Endothelial cell (in vitro differentiated cells): ENCODE measurements around the gene RBM26. TPM values are rescaled to one million over a fixed set of nuclear protein-coding genes. Genes with fewer than 3 reads are reported as not detected.
A peak's percentile ranks its signal among the peaks of the same experiment; 100 is the strongest.

Experiments used
- DNase-seq: peaks from one replicate; pipeline ENCODE4 v3.0.0; 2021; ENCODE audit warnings: low spot score
- H3K27ac Mint-ChIP-seq: one replicate; pipeline ENCODE4 v1.8.0; 2021; ENCODE audit warnings: mixed read lengths, inconsistent platforms; ENCODE audit not compliant: unreplicated experiment
- H3K27me3 Mint-ChIP-seq: one replicate; pipeline ENCODE4 v1.8.0; 2021; ENCODE audit warnings: mild to moderate bottlenecking, moderate library complexity, mixed read lengths, inconsistent platforms; ENCODE audit not compliant: unreplicated experiment
- H3K36me3 Mint-ChIP-seq: one replicate; pipeline ENCODE4 v1.8.0; 2021; ENCODE audit warnings: mild to moderate bottlenecking, low read depth, mixed read lengths, inconsistent platforms; ENCODE audit not compliant: unreplicated experiment
- H3K4me1 Mint-ChIP-seq: one replicate; pipeline ENCODE4 v1.8.0; 2021; ENCODE audit warnings: mild to moderate bottlenecking, mixed read lengths, inconsistent platforms; ENCODE audit not compliant: unreplicated experiment
- H3K4me3 Mint-ChIP-seq: one replicate; pipeline ENCODE4 v1.8.0; 2021; ENCODE audit warnings: mild to moderate bottlenecking, mixed read lengths, inconsistent platforms; ENCODE audit not compliant: unreplicated experiment
- H3K9me3 Mint-ChIP-seq: one replicate; pipeline ENCODE4 v1.8.0; 2021; ENCODE audit warnings: mixed read lengths, inconsistent platforms; ENCODE audit not compliant: unreplicated experiment
- CTCF ChIP-seq: fragments of 200-600 bp; sonication (generic); IDR thresholded peaks from one replicate; pipeline ENCODE4 v1.5.0; 2021; ENCODE audit warnings: antibody characterized with exemption; ENCODE audit not compliant: unreplicated experiment
- total RNA-seq: library from RNA; stranded (reverse); fragmentation: NEBNext Ultra II Directional; extraction: Animal tissue kit (Norgen Biotek cat#: 25700); gene quantifications from one replicate; pipeline ENCODE4 v1.2.1, GENCODE V29; 2021; ENCODE audit not compliant: unreplicated experiment

RBM26 gene
- total RNA-seq, 1 donor from 2014 or later: 49.5 TPM

GRCh38 chr13:79289571-79289970 is 116.5 kb downstream of the RBM26 start:
- Mint-ChIP-seq H3K36me3 (no peaks in the 10 kb centered on the region), H3K27me3 (no peaks in the 10 kb centered on the region), H3K4me1 (no peaks in the 10 kb centered on the region), H3K4me3 (no peak overlapping the region), H3K9me3 (no peaks in the 10 kb centered on the region), H3K27ac (no peak overlapping the region)
- no peak for DNase-seq
- no peak for TF ChIP-seq CTCF

- Mint-ChIP-seq H3K4me1 (no peaks in the 10 kb centered on the region), H3K36me3 (no peaks in the 10 kb centered on the region), H3K9me3 (no peaks in the 10 kb centered on the region), H3K4me3 (no peak overlapping the region), H3K27ac (no peak overlapping the region), H3K27me3 (no peaks in the 10 kb centered on the region)
- no peak for TF ChIP-seq CTCF
- DNase-seq: no peak
Observed at GRCh38 chr13:79287939-79288795, 117.9 kb downstream of the RBM26 start.

- no peak overlapping the region for H3K4me3 Mint-ChIP-seq
- DNase-seq: no peak
Observed at GRCh38 chr13:79285159-79285558, 120.9 kb downstream of the RBM26 start.

GRCh38 chr13:79283742-79284141 is 122.3 kb downstream of the RBM26 start:
- Mint-ChIP-seq H3K4me3 (no peak overlapping the region), H3K9me3 (no peaks in the 10 kb centered on the region), H3K27me3 (peaks cover 1% of the 10 kb centered on the region), H3K4me1 (peaks cover 3% of the 10 kb centered on the region), H3K36me3 (no peaks in the 10 kb centered on the region), H3K27ac (peak overlapping the region; percentile 67)
- DNase-seq: no peak
- no peak for TF ChIP-seq CTCF

More at GRCh38 chr13:79285159-79285558, 120.9 kb downstream of the RBM26 start:
- Mint-ChIP-seq H3K27ac (no peak overlapping the region), H3K9me3 (no peaks in the 10 kb centered on the region), H3K36me3 (no peaks in the 10 kb centered on the region), H3K27me3 (peaks cover 1% of the 10 kb centered on the region), H3K4me1 (peaks cover 3% of the 10 kb centered on the region)
- TF ChIP-seq CTCF: no peak

GRCh38 chr13:79282976-79283375 is 123.1 kb downstream of the RBM26 start:
- no peak overlapping the region for H3K27ac Mint-ChIP-seq
- DNase-seq: no peak
- H3K36me3 Mint-ChIP-seq: no peaks in the 10 kb centered on the region
- peaks cover 3% of the 10 kb centered on the region for H3K27me3 Mint-ChIP-seq
- peaks cover 3% of the 10 kb centered on the region for H3K4me1 Mint-ChIP-seq
- H3K9me3 Mint-ChIP-seq: no peaks in the 10 kb centered on the region
- no peak overlapping the region for H3K4me3 Mint-ChIP-seq
- TF ChIP-seq CTCF: no peak
